Stimulated activated naive CD4-positive, alpha-beta T cell treated with Interleukin-2 at 50 U/mL for 16 hours (primary cell): ENCODE data around the gene C18orf54.
A peak's percentile ranks its signal among the peaks of the same experiment; 100 is the strongest.
"Not testable (repeated sequence)": the region's sequence is repeated elsewhere in the genome, so short reads cannot be mapped to it uniquely, and the experiment has no call there.

ENCODE experiments used
- DNase-seq: peaks from one replicate; lab custom pipeline; 2025; lab: John Stamatoyannopoulos, UW

The C18orf54 gene

GRCh38 chr18:54357660-54358494 lies at the start of gene C18orf54, which contains the start of gene STARD6:
TSS of gene C18orf54 (plus strand) at chr18:54357906. CDS start at chr18:54360573, 2,667 bp downstream.
TSS of gene STARD6 (minus strand) at chr18:54357858. CDS start at chr18:54354573, 3,285 bp downstream.
- peak; percentile 86 for DNase-seq

GRCh38 chr18:54309564-54309963 lies 48.1 kb upstream of the C18orf54 start:
- not testable (repeated sequence) for DNase-seq

- no peak for DNase-seq
Observed at GRCh38 chr18:54316071-54316820, 41.5 kb upstream of the C18orf54 start.

- no peak for DNase-seq
Observed at GRCh38 chr18:54323561-54323960, 34.1 kb upstream of the C18orf54 start.

- no peak for DNase-seq
Observed at GRCh38 chr18:54323970-54324369, 33.7 kb upstream of the C18orf54 start.

GRCh38 chr18:54327818-54328217 lies 29.9 kb upstream of the C18orf54 start:
- no peak for DNase-seq

- DNase-seq = no peak
Observed at GRCh38 chr18:54329787-54330186, 27.9 kb upstream of the C18orf54 start.

GRCh38 chr18:54330768-54331548 lies 26.7 kb upstream of the C18orf54 start:
- no peak for DNase-seq

GRCh38 chr18:54335638-54336173 lies 22.0 kb upstream of the C18orf54 start:
- DNase-seq = no peak

- DNase-seq = no peak
Observed at GRCh38 chr18:54338230-54338629, 19.5 kb upstream of the C18orf54 start.

GRCh38 chr18:54351186-54351585 lies 6.5 kb upstream of the C18orf54 start:
- DNase-seq = no peak

GRCh38 chr18:54357082-54357659 lies 535 bp upstream of the C18orf54 start:
- no peak for DNase-seq

GRCh38 chr18:54358495-54359040 lies 862 bp downstream of the C18orf54 start:
- DNase-seq = no peak

- no peak for DNase-seq
Observed at GRCh38 chr18:54359233-54359632, 1.5 kb downstream of the C18orf54 start.

GRCh38 chr18:54360406-54360805 lies 2.7 kb downstream of the C18orf54 start:
- no peak for DNase-seq

GRCh38 chr18:54378057-54378456 lies 20.4 kb downstream of the C18orf54 start:
- DNase-seq = no peak

- DNase-seq = no peak
Observed at GRCh38 chr18:54381640-54382039, 23.9 kb downstream of the C18orf54 start.

GRCh38 chr18:54382076-54382475 lies 24.4 kb downstream of the C18orf54 start:
- DNase-seq = no peak

GRCh38 chr18:54382733-54383252 lies 25.1 kb downstream of the C18orf54 start:
- DNase-seq = no peak

- DNase-seq = no peak
Observed at GRCh38 chr18:54386043-54386442, 28.3 kb downstream of the C18orf54 start.
